Activated gamma-delta T cell treated with anti-CD3 and anti-CD28 coated beads, Interleukin-2, amount 50 U/mL, for 16 hours (primary cell): ENCODE measurements around the gene ARHGAP36.

Source experiments
- DNase-seq: peaks from one replicate; pipeline ENCODE4 v3.0.0-alpha.2; 2020; ENCODE audit warnings: low read depth

Gene ARHGAP36

GRCh38 chrX:131072871-131073571 is 14.9 kb downstream of the ARHGAP36 start:
- DNase-seq, result no peak

GRCh38 chrX:131073607-131074006 is 15.5 kb downstream of the ARHGAP36 start:
- DNase-seq, result no peak

- DNase-seq, result no peak
These were observed 23.9 kb downstream of the ARHGAP36 start for GRCh38 chrX:131081772-131082740.

- no peak for DNase-seq
These were observed 25.5 kb downstream of the ARHGAP36 start for GRCh38 chrX:131083510-131084142.

GRCh38 chrX:131084145-131084544 is 26.0 kb downstream of the ARHGAP36 start:
- DNase-seq, result no peak

GRCh38 chrX:131136776-131137175 is 78.6 kb downstream of the ARHGAP36 start:
- DNase-seq, result no peak

GRCh38 chrX:131139072-131139471 is 80.9 kb downstream of the ARHGAP36 start:
- DNase-seq, result no peak
